ENCODE data around the gene PRRG3.

Gene PRRG3

DNA sequence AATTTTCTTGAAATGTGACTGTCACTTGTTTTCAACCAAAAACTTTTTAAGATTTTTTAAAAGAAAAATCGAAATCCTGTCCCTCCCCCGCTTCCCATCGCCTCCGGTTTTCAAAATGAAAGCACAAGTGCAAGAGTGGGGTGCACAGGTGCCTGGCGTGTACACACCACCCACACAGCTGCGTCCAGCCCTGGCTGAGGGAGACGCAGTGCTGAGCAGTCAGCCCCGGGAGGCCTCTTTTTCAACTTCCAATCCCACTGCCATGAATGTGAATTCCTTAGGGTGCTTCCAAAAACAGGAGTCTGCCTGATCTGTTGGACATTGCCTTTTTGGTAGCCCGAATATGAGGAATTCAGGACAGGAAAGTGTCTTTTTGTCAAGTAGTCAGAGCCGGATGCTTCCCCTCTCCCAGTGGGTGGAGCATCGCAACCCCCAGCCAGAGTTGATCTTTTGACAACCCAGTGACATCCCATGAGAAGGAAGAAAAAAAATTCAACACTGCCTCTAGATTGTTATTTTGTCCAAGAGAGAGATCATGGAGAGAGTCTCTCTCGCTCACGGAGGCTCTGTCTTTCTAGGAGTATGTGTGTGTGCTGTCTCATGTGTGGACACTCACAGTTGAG is 8.9 kb downstream of the PRRG3 start:
- no peak for DNase-seq (ENCODE audit: low read depth in 1 of 2, low spot score in 1 of 2)

DNA sequence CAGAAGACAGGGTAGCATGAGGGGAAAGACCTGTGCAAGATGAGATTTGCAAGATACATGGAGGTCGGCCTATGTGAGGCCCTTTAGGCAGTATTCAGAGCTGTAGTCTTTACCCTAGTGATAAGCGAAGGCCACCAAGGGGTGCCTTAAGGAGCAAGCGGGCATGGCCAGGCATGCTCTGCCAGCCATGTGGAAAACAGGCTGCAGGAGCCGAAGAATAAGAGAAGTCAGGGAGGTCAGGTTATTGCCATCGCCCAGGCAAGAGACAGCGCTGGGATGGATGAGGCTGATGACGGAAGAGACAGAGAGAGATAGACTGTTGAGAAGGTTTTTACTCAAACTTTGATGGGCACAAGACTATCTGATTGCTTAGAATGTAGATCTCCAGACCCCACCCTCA is 13.6 kb downstream of the PRRG3 start:
- DNase-seq (ENCODE audit: low read depth in 1 of 2, low spot score in 1 of 2): no peak

DNA sequence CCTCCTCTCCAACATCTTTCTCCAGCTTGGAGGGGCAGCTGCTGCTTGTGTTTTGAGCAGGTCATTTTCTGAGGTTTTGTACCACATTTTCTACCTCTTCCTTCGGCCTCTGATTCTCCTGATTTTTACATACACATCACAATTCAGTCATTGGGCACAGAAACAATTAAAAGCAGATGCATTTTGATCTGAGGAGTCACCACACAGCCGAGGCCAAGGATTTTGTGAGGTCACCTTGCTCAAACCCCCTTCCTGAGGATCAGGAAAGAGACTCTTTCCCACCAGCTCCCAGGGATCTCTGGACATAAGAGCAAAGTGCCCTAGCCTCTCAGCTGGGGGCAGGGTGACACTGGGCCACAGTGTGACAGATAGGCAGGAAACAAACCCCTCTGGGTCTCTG is 15.2 kb downstream of the PRRG3 start:
- no peak for DNase-seq (ENCODE audit: low read depth in 1 of 2, low spot score in 1 of 2)

DNA sequence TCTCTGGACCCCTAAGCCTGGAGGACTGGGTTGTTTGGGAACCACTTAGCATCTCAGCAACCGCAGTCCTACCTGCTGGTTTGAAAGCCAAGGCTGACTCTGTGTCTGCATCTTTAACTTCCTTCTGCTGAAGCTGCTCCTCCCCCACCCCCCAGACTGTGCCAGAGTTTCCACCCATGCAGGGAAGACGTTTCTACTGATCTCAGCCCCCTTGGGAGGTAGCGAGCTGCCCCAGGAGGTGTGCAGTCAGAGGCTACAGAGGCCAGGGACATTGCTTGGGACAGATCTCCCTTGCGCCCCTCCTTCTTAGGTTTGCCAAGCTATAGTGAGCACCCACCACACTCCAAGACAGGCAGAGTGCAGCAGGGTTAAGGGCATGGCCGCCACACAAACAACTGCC is 15.9 kb downstream of the PRRG3 start:
- no peak for DNase-seq (ENCODE audit: low read depth in 1 of 2, low spot score in 1 of 2)

DNA sequence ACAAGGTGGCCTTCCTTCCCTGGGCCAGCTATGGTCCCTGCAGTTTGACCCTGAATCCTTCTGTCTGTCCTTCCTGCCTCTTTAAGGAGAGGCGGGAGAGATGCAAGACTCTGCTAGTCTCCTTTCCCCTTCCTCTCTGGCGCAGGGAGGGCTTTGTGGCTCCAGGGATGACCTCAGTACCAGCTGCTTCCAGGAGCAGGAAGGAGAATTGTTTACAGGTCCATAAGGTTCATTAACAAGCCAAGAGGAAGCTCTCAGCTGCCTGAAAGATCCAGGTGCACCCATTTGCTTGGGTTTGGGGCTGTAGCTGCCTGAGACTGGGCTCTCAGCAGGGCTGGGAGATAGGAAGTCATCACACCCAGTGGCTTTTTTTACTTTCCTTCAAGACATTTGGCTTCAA is 16.5 kb downstream of the PRRG3 start:
- DNase-seq (ENCODE audit: low read depth in 1 of 2, low spot score in 1 of 2): no peak

DNA sequence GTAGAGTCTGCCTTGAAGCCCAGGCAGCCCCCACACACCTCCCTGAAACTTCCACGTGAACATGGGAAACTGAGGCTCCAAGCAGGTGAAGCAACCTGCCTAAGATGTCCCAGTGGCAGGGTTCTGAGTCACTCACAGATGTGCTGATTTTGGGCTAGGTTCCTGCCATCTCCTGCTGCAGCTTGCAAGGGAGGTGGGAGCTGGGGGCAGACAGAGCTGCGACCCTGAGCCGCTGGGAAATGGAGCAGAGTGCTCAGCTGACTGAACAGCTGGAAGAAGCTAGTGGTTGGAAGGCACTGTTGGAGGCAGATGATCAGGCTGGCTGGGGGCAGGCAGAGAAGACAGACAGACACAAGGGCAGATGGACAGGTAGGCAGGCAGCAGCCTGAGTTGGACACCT is 17.0 kb downstream of the PRRG3 start:
- DNase-seq (ENCODE audit: low read depth in 1 of 2, low spot score in 1 of 2): no peak

DNA sequence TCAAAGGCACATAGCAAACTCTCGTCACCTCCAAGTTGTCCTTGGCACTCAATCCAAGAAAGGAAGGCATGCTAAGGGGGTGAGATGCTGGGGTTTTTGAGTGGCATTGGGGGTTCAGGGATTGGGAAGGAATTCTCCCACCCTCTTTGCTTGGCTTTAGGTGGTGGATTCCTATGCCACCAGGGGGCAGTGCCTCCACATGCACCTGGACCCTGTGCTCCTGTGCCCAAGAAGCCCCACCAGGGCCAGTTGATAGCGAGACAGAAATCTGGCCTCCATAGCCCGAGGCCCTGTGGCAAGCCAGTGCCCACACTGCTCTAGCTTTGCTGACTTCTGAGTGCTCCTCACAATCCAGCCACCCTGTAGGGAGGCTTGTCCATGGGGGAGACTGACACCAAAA is 18.6 kb downstream of the PRRG3 start:
- no peak for DNase-seq (ENCODE audit: low read depth in 1 of 2, low spot score in 1 of 2)

DNA sequence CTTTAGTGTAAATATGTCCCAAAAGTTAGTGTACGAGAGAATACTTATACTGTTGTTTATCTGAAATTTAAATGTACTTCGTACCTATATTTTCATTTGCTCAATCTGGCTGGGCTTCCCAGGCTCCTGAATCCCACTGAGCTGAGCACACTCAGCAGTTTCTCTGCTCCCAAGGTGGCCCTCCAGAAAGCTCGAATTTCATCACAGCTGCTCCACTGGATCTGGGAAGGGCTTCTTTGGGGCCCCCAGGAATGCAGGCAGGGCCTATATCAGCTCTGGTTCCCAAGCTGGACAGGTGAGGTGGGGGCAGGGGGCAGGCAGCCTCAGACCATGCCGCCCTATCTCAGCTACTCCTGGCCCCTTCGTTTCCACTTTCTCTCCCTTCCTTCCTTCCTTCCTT is 19.1 kb downstream of the PRRG3 start:
- no peak for DNase-seq (ENCODE audit: low read depth in 1 of 2, low spot score in 1 of 2)

DNA sequence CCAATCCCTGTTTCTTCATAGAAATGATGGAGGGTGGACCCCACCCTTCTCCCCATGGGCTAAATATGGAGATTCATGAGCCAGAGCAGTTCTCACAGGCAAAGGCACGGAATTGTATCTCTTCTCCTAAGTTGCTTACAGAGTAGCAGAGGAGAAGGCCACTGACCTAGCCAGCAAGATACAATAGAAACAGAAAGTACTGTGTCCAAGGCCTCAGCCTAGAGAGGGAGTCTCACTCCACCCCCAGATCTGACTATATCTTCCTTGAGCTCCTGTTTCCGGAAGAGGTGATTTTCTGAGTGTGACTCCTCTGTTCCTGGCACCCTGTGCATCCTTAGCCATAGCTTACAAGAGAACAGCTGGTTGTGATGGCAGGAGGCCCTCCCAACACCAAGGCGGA is 20.5 kb downstream of the PRRG3 start, which contains the start of gene FATE1:
FATE1 (plus strand) TSS at position 284 of the 400 bp plus-strand sequence; CDS start at position 369, 85 bp downstream.
- DNase-seq (ENCODE audit: low read depth in 1 of 2, low spot score in 1 of 2): no peak

DNA sequence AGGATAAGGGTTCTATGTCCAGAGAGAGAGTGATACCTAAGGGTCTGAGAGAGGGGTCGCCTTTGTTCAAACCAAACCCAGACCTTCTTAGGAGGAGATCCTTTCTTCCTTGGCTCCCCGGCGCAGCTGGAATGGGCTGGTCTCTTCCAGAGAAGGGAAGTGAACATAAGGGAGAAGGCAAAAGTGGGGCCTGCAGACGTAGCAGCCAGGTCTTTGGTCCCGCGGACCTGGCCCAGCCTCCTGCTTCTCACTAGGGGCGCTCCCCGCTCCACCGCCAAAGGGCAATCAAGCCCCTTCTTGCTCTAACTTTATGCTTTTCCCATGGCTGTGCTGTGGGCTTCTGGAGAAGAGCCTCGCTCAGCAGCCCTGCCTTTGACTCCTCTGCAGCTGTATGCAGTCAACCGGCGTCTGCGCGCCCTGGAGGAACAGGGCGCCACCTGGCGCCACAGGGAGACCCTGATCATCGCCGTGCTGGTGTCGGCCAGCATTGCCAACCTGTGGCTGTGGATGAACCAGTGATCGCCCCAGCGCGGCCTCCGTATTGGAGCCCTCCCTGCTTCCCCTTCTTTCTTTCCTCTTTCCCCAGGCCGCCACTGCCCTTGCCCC is 27.1 kb downstream of the PRRG3 start:
- DNase-seq (ENCODE audit: low read depth in 1 of 2, low spot score in 1 of 2): no peak

DNA sequence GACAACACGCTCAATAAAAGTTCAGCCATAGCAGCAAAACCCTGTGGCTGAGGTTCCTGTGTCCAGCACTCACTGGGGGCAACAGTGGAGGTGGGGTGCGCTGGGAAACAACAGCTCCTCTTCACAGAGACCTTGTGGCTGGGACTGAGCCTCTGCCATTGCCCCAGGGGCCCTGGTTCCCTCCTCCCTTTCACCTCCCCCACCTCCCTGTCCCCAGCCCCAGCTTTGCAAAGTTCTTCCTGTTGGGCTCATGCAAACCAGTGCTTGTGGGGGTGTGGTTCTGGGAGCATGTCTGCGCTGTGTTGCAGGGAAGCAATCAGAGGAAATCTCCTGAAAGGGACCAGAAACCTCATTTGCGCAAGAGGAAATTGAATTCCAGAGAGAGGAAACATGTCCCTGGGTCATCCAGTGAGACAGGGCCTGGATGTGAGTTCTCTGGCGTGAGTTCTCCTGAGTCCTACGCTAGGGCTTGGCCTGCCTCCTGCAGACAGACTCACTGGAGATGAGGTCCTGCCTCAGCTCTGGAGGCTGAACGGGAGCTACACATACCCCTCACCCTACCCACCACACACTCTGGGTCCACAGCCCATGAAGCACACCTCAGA is 28.0 kb downstream of the PRRG3 start:
- DNase-seq (ENCODE audit: low read depth in 1 of 2, low spot score in 1 of 2): no peak

DNA sequence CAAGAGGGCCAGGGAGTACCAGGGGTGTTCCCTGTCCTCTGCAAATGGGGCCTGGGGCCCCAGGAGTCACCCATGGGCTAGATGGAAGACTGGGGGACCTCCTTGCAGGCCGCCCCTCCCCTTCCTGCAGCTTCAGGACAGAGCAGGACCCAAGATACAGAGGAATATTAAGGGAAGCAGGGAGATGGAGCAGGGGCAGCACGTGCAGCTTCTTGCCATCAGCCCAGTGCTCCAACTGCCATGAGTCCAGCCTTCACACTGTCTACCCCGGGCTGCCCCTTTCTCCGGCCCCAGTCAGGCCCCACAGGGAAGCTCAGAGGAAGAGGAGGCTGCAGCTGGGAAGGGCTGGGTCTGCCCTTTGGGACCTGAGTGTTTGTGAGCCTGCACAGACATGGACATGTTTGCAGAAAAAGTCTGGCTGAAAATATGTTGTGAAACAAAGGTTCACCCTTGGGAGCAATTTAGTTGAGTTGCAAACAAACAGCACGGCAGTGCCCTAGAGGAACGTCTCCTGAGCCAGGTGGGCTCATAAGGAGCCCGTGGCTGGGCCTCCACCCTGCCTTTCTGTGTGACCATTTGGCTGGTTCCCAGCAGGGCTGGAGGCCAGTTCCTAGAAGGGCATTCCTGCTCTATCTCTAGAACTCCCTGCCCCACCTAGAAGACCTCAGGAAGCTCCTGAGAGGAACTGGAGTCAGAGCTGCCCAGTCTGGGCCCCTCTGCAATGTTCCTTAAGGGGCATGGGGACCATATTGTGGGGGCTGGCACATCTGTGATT is 29.5 kb downstream of the PRRG3 start:
- DNase-seq (ENCODE audit: low read depth in 1 of 2, low spot score in 1 of 2): no peak

DNA sequence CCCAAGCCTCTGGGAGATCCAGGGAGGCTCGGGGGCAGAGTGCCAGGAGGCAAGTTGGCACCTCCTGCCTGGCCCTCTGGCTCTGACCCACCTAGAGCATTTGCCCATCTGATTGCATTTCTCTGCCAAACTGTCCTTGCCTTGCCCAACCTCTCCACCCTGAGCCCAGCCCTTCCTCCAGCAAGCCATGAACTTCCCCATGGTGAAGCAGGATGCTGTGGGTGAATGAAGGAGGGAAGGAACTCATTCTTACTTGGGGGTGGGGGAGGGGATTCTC is 30.0 kb downstream of the PRRG3 start:
- no peak for DNase-seq (ENCODE audit: low read depth in 1 of 2, low spot score in 1 of 2)

DNA sequence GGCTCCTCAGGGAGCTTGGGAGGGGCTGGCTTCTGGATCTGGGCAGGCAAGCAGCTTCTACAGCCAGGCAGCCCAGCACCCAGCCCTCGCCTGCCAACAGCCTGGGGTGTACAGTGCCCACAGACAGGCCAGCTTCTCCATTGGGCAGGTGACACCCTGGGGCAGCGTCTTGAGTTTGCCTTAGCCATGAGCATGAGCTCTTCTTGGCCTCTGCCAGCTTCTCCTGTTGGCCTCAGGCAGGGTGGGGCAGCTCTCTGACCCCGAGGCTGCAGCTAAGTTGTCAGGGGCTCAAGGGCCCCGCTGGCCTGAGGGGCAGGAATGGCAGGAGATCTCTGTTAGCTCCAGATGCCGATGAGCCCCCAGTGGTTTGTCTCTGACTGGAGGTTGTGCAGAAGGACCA is 31.5 kb downstream of the PRRG3 start:
- no peak for DNase-seq (ENCODE audit: low read depth in 1 of 2, low spot score in 1 of 2)

DNA sequence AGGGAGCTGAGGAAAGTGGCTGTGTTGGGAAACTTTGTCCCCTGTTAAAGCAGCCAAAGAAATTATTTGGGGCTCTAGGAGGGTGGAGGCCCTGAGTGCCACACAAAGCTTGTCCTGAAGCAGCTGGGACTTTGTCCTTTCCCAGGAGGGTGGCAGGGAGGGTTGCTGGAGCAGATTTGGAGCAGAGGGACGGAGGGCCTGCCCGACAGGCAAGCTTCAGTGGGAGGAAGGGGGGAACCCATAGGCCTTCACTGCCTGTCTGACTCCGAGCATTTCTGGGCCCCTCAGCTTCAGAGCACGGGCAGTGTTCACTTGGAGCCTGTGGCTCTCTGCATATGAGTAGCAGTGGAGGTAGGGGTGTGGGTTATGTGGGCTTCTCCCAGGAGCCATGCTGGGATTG is 32.1 kb downstream of the PRRG3 start:
- no peak for DNase-seq (ENCODE audit: low read depth in 1 of 2, low spot score in 1 of 2)

DNA sequence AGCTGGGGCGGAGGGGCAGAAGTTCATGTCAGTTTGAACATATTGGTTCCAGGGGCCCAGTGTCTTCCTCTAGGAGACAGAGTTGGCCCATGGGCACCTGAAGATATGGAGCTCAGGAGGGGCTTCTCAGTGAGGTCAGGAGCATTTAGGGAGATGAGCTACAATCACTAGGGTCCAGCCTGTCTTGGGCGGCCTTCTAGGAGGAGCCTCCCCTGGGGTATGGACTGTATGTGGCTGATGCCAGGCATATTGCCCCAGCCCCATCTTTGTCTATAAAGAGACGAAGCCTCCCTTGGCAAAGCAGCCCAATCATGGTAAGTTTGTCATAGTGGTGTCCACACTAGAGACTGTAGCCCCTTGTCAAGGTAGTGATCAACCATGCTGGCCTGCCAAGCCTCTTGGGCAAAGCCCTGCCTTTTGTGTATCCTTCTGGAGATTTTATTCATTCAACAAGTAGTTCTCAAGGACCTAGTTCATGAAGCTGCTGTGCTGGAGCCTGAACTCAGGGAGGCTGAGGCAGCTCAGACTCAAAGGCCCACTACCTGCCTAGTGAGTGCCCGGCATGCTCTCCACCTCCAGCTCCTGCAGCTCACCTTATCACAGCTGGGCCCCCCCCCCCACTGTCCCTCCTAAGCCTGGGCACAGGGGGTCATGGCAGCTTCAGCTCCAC is 33.9 kb downstream of the PRRG3 start:
- DNase-seq (ENCODE audit: low read depth in 1 of 2, low spot score in 1 of 2): no peak

DNA sequence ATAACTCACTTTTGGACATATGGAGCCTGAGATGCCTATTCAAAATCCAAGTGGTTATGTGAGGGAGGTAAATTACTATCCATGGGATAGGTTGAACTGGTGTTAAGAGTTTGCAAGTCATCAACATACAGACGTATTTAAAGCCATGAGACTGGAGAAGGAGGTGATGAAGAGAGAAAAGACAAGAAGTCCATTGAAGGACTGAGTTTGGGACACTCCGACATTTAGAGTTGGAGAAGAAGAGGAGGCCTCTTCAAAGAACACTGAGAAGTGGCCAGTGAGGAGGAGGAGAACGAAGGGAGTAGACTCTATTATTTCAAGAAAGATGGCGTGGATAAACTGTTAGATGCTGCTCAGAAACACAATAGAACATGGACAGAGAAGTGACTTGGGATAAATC is 39.2 kb downstream of the PRRG3 start, which contains the start of gene CNGA2:
CNGA2 (plus strand) TSS at position 301 of the 400 bp plus-strand sequence. CDS start 3,738 bp downstream, outside the sequence.
- no peak for DNase-seq (ENCODE audit: low read depth in 1 of 2, low spot score in 1 of 2)

DNA sequence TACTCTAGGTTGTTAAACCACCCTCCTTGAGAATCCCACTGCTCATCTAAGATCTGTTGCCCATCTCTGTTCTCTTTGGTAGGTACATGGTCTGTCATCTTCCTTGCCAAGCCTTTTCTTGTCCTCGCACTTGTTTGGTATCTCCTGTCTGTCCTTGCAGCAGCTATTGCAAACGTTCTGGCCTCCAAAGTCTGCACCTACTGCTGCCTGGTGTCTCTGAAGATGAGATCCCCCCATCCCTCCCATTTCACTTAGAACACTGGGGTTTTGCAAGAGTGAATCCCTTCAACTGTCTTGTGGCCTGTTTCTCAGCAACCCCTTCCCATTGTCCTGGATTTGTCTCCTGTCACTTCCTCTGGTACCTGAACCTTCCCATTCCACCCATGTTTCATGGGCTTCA is 40.0 kb downstream of the PRRG3 start:
- no peak for DNase-seq (ENCODE audit: low read depth in 1 of 2, low spot score in 1 of 2)

DNA sequence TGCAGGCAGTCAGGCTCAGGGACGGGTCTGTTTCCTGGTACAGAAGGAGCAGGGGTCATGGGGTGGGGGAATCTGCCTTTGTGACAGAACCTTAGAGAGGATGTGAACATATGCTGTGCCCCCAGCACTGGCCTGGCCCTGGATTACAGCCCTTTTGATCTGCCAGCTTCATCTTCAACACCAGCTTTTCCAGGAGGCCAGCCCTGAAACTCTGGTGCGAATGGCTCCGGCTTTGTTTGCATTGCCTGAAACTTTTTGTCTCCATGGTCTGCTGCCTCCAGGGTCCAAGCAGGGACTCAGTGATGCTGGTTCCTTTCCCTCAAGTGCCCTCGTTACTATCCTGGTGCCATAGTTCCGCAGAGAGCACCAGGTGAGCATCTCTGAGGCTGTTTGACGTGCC is 41.4 kb downstream of the PRRG3 start:
- no peak for DNase-seq (ENCODE audit: low read depth in 1 of 2, low spot score in 1 of 2)

DNA sequence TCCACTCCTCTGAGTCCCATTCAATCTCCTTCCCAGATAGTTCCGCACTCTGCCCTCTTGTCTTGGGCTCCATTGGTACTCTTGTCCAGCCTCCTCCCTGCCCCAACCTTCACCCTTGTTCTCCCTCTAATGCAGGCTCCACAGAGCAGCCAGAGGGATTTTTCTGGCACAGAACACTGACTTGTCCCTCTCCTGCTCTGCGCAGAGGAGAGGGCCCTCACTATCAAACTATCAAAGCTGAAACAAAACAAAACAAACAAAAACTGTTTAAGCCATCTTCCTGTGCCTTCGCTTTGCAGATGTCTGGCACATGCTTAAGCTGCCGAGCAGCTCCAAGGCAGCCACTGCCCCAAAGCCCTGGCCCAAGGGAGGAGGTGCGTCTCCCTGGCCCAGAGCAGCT is 42.2 kb downstream of the PRRG3 start:
- no peak for DNase-seq (ENCODE audit: low read depth in 1 of 2, low spot score in 1 of 2)

DNA sequence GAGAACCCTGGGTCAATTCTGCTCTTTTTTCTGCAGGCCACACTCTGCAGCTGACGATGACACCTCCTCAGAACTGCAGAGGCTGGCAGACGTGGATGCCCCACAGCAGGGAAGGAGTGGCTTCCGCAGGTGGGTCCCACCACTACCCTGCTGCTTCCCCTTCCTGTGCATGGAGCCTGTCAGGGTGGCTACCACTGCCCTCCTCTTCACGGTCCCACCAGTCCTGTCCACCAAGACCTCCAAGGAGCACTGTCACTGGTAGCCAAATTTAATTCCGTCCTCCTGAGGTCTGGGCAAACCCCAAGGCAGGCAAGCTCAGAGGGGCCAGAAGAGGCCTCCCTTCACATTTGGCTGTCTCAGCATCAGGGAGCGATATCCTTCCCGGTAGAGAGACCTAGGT is 43.5 kb downstream of the PRRG3 start:
- no peak for DNase-seq (ENCODE audit: low read depth in 1 of 2, low spot score in 1 of 2)

DNA sequence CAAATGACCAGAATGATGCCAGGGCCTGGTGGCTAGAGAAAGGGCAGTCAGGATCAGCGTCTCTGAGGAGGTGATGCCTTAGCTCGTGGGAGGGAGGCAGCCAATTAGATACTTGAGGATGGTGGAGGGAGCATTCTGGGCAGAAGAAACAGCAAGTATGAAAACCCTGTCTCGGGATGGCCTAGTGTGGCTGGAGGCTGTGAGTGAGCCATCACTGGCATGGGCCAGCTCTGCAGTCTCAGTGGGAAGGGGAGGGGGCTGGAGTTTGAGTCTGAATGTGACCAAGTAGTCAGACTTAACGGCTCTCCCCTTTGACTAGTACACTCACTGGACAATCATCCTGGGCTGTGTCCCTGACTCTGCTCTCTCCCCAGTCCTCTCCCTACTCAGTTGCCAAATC is 46.3 kb downstream of the PRRG3 start:
- DNase-seq (ENCODE audit: low read depth in 1 of 2, low spot score in 1 of 2): no peak

Measured in activated CD4-positive, alpha-beta T cell treated with anti-CD3 and anti-CD28 coated beads, Interleukin-2, amount 50 U/mL, for 24 hours (primary cell).